Ramos (cell line): ENCODE measurements around the gene ADAT3.

Experiments used
- in situ Hi-C: fragments of 300-500 bp; cut with MboI; formaldehyde crosslinking; loops from one replicate; pipeline ENCODE4 v1.14.3; 2022; ENCODE audit warnings: low sequenced_read_pairs; ENCODE audit not compliant: unreplicated experiment

Gene ADAT3

DNA sequence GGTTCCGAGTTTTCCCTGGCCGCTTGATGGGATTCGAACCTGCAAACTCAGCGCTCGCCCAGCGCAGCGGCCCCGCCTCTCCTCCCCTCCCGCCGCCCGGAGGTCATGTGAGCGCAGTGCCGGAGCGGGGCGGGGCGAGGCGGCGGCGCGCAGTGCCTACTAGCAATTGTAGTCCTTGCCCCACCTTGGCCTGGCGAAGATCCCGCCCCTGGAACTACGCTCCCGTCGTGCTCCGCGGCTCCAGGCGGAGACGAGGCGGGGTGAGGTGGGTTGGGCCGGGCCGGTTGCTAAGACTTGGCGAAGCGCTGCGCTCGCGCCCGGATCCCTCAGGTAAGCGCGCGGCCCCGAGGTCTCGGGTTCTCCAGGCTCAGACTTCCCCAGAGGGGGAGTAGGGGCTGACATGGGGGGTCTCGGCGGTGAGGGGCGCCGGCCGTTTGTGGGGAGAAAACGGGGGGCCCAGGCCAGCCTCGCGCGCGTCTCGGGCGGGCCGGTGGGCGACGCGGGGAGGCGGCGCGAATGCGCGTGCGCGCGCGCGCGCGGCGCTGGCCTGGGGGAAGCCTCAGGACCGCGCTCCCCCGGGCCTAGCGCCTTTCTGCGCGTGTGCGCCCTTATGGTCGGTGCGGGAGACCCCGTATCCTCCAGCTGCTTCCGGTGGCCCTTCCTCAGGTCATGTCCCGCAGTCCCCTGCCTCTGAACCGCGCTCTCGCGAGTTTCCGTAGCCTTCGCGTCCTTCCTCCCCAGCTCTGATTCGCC, at the start of gene ADAT3, which contains the start of gene SCAMP4:
TSS of gene ADAT3 (plus strand) at position 290 of the 753 bp plus-strand sequence. CDS start 6,649 bp downstream, outside the sequence.
TSS of gene SCAMP4 (plus strand) at position 290 of the 753 bp plus-strand sequence. CDS start 9,621 bp downstream, outside the sequence.
- in situ Hi-C loops: no loop called here

DNA sequence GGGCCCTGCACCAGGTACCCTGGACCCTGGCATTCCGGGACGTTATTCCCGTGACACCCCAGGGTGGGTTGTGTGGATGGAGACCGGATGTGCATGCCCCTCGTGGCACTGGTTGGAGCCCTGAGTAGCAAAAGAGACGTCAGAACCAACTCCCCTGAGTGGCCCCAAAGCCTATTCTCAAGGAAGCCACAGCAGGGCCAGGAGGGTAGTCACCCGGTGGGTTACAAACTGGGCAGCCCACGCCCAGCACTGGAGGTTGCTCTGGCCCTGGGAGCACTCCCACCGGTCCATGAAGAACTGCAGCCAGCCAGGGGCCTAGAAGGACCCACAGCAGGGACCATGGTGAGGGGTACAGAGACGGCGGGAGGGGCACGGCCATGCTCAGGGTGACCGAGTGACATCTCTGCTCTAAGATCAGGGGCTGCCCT, 49.4 kb upstream of the ADAT3 start:
- in situ Hi-C loops: no loop called here

DNA sequence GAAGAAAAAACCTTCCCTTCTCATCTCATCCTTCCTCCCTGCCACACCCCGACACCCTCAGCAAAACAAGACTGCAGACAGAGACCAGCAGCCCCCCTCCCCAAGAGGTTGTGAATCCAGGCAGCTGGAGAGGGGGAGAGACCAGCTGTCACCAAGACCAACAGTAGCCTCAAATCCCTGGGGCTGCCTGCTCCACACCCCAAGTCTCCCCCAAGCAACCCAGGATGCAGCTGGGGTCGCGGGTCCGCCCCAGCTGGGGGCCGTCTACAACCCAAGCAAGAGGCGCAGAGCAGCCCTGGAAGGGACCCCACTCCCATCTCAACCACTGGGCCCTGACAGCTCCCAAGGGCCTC, 48.9 kb upstream of the ADAT3 start:
- in situ Hi-C loops: no loop called here

DNA sequence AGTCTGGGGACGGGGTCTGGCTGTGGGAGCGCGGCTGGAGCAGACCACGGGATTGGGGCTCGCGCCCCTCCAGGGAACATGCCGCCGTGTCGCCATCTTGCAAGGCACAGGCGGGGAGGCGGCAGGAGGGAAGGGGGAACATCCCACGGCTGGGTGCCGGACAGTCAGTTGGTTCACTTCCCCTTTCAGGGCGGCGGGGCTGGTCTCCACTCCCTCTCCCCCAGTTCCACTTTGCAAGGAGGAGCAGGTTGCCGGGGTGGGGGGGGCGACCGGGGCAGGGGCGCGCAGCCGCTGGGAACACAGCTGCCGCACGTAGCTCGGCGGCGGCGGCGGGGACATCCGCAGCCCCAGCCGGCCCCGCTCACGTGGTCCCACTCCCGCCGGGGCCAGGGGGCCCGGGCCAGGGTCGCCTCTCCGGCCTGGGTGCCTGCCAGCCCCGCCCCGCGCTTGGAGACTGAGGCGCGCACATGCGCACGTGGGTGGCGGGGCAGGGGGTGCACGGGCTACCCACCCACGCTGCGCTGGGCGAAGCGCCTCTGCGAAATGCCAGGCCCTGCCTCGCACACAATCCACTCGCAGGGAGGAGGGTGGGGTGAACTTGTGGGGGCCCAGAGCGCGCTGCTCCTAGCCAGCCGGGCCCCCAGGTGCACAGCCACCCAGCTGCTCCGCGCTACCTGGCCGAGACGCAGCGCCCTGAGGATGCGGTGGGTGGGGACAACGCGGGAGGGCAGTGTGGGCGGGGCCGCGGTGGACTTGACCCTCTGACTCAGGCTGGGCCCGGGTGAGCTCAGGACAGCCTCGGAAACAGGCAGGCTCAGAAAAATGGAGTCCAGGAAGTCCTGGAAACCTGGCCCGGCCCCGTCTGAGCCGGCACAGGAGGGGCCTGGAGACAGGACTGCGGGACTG, 48.2 kb upstream of the ADAT3 start:
- in situ Hi-C loops: no loop called here

DNA sequence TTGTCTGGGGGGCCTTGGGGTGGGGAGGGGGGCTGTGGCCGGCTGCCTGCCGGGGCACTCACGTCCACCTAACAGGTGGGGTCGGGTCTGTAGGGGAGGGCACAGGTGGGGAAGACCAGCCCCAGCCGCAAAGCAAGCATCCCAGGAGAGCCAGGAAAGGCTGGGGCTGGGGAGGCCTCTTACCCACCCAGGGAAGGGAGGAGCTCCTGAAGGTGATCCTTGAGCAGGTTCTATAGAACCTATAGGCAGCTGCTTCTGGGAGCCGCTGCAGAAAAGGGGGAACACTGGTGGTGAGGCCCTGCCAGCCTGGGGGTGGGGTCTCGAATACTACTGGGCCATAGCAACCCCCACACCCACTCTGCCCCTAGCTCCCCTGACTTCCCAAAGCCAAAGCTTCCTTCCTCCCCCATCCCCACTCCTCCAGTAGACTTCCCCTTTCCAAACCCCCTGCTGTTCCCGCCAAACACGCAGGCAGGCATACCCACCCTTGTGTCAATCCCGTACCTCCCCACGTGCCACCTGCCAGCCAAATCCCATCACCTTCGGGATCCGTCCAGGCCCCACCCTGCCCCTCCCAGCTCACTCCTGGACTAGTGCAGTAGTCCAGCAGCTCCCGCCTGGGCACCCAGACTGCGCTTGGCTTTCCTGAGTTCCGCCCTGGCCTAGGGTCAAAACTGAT, 47.4 kb upstream of the ADAT3 start:
- in situ Hi-C loops: no loop called here

DNA sequence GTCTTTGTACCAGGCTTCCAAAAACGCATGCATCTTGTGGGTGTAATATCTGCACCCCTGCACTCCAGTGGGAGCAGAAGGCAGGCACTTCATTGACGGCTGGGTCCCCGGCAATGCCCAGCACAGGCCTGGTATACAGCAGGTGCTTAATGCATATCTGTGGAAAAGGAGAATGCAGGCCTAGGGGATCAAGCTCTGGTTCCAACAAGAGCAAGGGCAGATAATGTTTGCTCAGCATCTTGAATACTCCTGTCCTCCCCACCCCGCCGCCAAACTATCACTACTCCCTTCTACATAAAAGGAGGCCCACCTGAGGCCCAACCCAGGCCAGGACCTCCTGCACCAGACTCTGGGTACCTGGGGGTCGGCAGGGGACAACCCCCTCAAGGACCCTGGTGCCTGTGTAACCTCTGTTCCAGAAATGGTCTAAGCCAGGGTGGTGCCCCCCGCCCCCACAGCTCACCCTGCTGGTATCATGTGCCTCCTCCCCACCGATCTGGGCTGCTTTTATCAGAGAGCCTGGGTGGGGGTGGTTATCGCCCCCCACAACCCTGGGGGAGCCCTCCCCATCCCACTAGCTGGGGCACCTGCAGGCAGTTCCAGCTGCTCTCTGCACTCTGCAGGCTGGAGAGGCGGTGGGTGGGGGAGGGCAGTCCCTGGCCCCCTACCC, 46.7 kb upstream of the ADAT3 start:
- in situ Hi-C loops: no loop called here

DNA sequence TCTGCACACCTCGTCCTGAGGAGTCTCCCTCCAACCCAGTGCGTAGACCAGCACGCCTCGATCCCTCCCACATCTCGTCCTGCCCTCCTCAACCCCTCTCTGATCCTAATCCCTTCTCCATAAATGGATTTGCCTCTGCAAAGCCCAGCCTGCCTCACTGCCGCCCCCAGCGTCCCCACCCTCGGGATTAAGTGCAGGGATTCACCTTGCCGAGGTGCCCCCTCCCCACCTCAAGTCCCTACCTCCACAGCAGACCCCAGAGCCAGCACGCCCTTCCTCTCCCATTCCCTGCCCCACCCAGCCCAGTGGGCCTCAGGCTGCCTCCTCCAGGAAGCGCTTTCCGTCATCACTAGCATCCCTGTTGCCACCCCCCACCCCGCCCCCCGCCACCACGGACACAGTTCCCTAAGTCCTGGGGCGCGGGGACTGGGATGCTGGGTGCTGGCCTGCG, 45.8 kb upstream of the ADAT3 start:
- in situ Hi-C loops: no loop called here

DNA sequence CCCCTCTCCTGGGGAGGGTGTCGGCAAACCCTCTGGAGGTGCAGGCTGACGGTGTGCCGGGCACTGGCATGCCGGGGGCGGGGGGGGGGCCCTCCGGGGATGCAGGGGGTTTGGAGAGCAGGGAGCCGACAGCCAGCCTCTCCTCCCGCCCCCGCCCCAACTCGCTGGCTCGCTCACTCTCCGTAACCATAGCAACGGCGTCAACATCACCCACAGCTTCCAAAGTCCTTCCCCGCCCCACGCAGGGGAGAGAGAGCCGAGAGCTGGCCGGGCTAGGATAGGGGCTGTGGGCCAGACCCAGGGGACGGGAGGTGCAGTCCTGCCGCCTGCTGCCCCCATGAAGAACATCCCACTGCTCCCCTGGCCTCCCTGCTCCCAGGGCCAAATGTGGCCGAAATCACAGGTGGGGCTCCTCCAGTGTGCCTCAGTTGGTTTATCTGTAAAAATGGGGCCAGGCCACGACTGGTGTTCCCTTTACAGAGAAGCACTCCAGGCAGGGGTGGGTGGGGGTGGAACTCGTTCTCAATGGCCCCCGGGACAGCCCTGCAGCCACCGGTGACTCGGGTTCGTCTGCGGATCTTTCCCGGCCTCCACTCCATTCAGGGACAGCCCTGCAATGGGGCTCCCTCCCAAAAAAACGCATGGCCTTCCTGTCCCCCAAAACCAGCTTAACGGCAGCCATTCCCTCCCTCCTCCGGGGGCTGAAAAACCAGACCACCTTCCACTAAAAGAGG, 45.0 kb upstream of the ADAT3 start:
- in situ Hi-C loops: no loop called here

DNA sequence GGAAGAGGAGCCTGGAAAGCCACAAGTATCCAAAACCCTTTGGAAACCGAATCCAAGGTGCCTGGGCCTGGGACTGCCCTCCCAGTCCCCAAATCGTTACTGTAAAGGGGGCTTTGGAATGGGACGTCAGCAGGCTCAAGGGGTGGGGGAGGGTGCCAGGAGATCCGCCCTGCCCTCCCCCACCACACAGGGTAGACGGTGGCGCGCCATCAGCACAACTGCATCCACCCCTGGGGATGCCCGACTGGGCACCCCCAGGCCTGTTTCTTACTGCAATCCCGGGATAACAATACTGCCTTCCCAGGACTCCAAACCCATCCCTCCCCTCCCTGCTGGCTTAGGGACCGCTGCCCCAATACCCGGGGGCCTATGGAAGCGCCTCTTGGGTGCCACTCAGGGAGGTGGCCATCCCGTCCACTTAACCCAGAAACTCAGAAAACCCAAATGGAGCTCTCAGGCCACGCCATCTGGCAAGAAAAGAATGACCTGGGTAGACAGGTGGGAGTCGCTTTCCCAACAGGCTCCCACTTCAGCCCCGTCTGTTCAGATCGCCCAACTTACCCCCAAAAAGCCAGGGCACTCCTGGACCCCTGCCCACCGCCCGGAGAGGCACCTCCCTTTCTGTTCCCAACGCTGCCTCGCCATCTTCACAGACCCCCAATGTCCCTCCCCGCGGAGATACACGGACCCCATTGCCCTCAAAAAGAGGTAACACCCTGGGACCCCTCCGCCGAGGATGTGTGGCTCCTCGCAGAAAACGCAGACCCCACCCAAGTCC, 44.2 kb upstream of the ADAT3 start:
- in situ Hi-C loops: no loop called here

DNA sequence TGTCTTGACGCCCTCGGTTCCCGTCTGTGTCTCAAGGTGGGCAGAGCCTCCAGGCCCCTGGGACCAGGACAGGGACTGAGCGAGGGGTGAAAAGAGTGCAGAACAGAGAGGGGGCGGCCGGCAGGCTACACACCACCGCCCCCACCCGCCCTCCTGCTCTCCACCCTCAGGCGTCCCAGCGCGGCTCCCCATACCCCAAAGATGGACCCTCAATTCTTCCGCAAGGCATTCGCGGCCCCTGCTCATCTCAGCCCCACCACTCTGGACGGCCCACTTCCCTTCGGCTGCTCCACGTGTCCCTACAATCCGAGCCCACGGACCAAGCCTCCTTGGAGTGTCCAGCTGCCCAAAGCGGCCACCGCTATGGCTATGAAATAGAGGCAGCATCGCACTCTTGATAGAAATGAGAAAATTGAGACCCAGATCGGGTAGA, 43.6 kb upstream of the ADAT3 start:
- in situ Hi-C loops: no loop called here

DNA sequence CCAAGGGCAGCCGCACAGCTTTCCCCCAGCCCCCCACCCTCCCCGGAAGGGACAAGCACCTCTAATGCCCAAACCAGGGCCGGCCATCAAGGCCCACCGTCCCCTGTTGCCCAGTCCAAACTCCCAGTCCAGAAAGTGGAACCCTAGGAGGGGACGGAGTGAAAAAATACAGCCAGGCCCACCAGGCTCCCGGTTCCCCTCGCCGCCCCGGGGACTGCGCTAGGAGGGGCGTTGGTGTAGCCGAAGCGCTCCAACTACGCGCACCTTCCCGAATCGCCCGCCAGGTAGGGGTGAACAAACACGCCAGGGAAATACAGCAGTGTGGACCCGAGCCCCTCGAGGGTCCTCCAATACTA, 43.2 kb upstream of the ADAT3 start:
- in situ Hi-C loops: no loop called here

DNA sequence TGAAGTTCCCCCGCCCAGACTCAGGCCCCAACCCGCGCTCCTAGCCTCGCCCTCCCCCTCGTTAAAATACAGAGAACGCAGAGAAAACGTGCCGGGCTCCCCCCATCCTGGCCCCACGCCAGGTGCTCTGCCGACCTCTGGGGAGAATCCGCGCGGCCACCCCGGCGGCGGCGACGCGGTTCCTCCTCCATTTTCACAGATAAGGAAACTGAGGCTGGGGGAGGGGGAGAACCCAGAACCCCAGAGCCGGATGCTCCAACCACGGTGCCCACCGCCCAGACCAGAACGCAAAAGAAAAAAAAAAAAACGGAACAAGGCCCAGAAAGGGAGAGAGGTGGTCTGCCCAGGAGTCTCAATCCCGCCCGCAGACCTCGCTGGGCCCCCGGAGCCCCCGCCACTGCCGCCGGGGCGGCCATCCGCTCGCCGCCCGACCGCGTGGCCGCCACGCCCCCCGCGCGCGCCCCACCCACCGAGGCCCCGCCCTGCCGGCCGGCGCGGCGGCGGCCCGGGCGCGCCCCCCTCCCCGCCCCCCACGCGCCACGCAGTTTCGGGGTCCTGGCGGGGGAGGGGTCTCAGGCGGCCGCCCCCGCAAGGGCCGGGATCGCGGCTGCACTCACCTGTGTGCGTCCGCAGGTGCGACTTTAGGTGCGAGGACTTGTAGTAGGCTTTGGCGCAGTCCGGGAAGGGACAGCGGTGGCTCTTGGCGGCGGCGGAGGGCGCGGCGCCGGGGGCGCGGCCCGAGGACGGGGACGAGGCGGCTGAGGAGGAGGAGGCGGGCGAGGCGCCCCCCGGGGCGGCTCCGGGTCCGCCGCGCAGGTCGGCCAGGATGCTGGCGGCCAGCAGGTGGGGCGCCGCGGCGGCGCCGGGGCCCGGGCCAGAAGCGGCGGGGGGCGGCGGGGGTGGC, 42.5 kb upstream of the ADAT3 start:
- in situ Hi-C loops: no loop called here

DNA sequence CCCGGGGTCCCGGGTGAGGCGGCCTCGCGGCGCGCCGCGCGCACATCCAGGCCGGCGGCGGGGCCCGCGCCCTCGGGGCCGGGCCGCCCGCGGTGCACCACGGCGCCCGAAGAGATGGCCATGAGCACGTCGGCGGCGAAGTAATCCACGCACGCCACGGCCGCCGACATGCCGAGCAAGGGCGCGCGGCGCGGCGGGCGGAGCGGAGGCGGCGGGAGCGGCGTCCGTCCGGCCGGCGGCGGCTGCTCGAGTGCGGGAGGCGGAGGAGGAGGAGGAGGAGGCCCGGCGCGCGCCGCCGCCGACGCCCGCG, 41.9 kb upstream of the ADAT3 start, which contains the start of gene KLF16:
TSS of gene KLF16 (minus strand) at position 252 of the 310 bp plus-strand sequence. CDS start at position 170, 82 bp downstream.
- in situ Hi-C loops: no loop called here

DNA sequence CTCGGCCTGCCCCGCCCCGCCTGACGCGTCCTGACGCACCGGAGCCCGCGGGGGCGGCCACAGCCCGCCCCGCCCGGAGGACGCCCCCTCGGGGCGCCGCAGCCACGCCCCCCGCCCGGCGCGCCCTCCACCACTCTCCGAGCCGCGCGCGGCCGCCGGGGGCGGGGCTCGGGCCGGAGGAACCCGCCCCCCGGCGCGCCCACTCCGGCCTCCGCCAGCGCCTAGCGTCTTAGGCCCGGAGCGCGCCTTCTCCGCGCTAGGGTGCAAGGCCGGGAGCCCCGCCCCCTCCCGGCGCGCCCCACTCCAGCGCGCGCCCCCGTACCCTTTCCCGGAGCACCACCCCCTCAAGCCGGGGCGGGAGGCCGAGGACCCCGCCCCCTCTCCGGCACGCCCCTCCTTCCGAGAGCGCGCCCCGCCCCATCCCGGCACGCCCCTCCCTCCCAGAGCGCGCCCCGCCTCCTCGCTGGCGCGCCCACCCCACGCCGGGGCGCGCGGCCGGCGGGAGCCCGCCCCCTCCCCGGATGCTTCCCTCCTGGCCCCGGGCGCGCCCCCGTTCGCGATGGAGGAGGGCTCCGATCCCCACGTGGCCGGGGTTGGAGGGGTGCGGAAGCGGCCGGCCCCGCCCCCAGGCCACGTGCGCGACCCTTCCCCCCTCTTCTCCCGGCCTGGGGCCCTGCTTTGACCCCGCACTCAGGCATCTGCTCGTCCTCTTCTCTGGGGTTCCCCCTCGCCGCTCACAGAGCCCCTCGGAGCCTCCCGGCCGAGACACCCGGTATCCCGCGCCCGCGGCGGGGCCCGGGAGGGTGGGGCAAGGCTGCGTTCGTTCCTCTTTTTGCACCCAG, 41.3 kb upstream of the ADAT3 start:
- in situ Hi-C loops: no loop called here

DNA sequence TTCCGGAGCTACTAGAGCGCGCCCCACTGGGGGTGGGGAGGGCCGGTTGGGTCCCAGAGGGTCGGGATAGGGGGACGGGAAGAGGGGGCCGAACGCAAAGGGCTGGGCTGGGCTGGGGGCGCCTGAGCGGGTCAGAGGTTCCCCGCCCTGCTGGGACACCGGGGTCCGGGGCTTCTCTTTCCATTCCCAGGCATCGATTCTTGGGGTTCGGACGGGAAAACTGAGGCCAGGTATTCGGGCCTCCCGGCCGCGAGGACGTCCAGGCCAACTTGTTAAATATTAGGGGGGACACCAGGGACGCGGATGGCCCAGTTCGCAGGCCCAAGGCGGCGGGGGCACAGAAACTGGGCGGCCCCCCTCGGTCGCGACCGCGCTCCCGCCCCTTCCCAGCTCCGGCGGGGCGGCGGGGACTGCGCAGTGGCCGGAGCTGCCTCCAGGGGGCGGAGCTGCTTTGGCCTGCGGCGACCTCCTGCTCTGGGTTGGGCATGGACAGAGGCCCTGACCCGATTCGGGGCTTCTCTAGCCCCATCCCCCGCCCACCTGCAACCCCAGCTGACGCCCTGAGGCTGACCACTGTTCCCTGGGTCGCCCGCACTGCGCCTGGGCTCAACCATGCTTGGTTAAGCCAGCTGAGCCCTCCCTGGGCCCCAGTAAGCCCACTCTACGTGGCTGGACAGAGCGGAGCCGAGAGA, 40.6 kb upstream of the ADAT3 start:
- in situ Hi-C loops: no loop called here
